DMS53 treated with DMSO at 0.1 percent for 48 hours (cell line): ENCODE results near the gene CAPRIN2.

Experiments used
- DNase-seq: peaks from one replicate; lab custom pipeline; 2025; ENCODE audit not compliant: unreplicated experiment; lab: John Stamatoyannopoulos, UW

Gene CAPRIN2

DNA sequence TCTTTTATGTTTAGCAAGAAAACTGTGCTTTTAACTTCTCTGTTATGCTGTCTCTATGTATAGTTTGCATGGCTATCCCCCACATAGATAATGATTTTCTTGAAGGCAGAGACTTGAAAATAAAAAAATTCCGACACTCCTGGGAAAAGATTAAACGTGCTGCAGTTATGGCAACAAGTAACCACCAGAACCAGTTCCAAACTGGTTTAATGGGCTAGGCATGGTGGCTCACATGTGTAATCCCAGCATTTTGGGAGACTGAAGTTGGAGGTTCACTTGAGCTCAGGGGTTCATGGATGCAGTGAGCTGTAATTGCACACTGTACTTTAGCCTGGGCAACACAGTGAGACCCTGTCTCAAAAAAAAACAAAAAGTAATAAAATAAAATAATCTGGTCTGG is 15.1 kb upstream of the CAPRIN2 start:
- no peak for DNase-seq

DNA sequence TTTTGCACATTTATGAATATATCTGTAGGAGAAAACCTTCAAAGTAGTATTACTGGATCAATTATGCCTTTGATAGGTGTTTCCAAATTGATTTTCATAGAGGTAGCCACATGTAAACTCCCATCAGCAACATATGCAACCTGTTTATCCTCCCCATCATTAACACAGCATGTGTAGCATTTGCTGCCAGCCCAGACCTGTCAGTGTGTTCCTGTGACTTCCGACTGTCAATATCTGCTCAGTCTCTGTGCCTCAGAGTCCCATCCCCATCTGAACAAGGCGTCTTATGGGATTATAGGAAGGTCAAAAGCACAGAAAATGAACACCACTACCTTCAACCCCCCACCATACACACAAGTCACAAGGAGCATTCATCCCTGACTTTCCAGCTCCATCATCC is 9.5 kb upstream of the CAPRIN2 start:
- no peak for DNase-seq

- DNase-seq = no peak
Observed at GRCh38 chr12:30763053-30763452, 8.3 kb upstream of the CAPRIN2 start.

GRCh38 chr12:30761730-30762129 is 7.0 kb upstream of the CAPRIN2 start:
- no peak for DNase-seq

DNA sequence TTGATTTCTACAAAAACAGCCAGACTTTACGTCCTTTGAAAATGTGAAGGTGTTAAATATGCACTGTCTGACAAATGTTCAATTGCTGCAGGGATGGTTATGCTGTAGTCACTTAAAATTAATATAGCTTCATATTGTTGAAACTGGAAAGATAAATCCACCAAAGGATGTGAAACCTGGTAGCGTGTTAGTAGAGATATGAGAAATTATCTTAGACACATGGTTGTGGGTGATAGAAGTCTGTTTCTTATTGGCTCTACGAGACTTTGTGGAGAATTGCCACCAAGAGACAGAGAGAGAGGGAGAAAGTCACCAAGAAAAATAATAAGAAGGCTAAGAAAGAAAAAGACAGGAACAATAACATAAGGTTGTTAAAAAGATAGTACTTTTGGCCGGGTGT is 2.6 kb upstream of the CAPRIN2 start:
- no peak for DNase-seq

DNA sequence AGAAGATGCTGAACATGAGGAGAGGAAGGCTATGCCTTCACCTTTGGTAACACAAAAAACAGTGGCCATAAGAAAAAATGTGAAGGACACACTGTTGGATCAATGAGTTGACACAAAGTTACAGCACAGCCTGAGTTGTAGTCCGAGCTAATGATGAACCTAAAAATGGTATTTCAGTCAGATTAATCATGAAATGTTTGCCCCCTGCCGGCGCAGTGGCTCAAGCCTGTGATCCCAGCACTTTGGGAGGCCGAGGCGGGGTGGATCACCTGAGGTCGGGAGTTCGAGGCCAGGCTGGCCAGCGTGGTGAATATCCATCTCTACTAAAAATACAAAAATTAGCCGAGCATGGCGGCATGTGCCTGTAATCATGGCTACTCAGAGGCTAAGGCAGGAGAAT is 1.3 kb upstream of the CAPRIN2 start:
- DNase-seq = no peak

- DNase-seq = no peak
Observed at GRCh38 chr12:30755395-30755762, 628 bp upstream of the CAPRIN2 start.

GRCh38 chr12:30754383-30754749 is 385 bp downstream of the CAPRIN2 start:
- no peak for DNase-seq

GRCh38 chr12:30753751-30754382 is 884 bp downstream of the CAPRIN2 start:
- peak; percentile 56 for DNase-seq

DNA sequence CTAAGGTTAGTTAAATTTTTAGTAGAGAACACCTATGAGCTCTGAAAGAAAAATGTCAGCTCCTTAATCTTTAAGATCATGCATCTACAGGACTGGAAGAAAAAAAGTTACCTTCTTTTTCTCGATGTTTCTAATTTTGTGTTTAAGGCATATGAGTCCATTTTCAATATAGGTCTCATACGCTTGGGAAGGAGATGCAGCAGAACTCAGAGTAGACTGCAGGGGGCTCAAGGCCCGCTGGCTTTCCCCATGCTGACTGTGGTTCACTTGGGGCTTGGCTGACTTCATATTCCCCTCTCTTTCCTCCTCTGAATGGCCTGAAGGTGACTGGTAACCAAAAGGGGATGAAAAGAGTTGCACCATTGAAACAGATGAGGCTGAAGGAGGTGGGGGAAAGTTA is 1.5 kb downstream of the CAPRIN2 start:
- no peak for DNase-seq

DNA sequence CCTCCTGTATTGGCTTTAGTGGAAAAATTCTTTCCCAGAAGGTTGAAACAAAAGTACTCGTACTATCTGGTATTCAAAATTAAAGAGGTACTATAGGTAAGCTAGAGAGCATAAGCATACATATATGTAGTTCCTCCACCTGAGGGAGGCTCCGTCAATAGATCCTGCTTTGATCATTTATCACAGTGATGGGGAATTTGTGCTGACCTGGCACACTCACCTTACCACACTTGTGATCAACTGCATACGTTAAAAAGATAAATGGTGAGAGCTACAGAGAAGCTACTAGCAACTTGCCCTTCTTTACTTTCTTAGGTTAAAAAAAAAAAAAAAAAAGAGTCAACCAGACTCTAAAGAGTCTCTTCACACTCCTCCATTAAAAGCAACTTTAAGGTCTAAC is 2.5 kb downstream of the CAPRIN2 start:
- DNase-seq = no peak

GRCh38 chr12:30748147-30748546 is 6.6 kb downstream of the CAPRIN2 start:
- no peak for DNase-seq

DNA sequence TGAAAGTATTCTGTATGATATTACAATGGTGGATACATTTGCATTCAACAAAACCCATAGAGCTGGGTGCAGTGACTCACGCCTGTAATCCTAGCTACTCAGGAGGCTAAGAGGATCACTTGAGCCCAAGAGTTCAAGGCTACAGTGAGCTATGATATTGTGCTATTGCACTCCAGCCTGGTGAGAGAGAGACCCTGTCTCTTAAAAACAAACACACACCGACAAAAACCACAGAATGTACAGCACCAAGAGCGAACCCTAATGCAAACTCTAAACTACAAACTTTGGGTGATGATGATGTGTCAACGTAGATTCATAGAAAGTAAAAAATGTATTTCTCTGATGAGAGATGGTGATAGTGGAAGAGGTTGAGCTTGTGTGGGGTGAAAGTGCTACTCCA is 8.6 kb downstream of the CAPRIN2 start:
- DNase-seq = no peak

- DNase-seq = no peak
Observed at GRCh38 chr12:30744321-30744720, 10.4 kb downstream of the CAPRIN2 start.

DNA sequence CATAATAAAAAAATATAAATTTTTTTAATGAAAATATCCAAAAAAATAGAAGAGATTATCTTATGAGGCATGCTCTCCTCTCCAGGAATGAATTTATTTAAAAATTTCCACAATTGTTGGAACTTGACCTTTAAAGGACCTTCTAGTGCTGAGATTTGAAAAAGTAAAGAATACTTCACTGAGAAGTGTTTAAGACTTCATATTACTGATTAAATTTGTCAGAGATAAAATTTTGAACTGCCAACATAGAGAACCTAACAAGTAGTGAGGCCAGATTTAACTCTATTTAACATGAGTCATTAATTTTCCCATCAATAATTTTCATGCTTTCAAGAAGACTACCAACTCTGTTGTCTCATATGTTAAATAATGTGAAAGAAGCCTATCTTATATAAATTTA is 14.5 kb downstream of the CAPRIN2 start:
- DNase-seq = no peak

GRCh38 chr12:30739020-30739419 is 15.7 kb downstream of the CAPRIN2 start:
- DNase-seq = no peak

DNA sequence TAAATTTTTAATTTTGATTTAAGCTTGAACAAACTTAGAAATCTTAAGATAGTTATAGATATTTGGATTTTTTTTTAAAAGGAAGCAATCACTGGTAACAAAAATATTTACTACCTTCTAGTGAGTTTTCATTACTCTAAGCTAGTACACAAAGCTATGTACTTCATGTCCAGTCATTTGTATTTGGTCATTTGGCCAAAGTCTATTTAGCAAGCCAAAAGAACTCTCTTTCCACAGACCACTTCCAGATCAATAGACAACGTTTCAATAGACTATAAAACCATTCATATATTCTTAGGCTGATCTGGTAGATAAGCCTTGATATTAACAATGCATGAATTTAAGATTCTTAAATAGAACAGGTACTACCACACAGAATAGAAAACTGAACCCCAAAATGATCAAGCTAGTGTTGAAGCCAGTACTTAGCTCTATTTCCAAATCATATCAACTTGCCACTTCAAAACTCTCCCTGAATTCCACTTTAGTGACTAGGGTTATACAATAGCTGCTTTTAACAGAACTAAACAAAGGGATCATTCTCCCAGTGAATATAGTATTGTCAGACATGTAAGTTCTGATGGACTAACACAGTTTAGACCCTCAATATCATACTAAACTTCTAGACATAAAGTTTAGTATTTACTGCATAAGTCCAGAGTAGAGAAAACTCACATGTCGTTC is 21.7 kb downstream of the CAPRIN2 start:
- DNase-seq = no peak

DNA sequence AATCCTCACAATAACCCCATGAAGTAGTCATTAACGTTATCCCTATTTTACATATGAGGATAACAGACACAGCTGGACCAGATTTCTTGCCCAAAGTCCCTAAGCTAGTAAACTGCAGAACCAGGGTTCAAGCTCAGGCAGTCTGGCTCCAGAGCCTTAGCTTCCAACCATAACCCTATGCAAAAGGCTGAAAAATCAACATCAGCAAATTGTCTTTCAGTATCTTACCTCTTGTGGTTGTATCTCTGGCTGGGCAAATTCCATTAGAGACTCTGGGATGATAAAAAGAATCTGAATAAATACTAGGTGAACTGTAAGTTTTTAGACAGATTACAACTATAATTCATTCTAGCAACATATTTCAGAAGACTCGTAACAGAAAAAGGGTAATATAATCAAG is 24.7 kb downstream of the CAPRIN2 start:
- no peak for DNase-seq

GRCh38 chr12:30729547-30729946 is 25.2 kb downstream of the CAPRIN2 start:
- no peak for DNase-seq

- no peak for DNase-seq
Observed at GRCh38 chr12:30726647-30727046, 28.1 kb downstream of the CAPRIN2 start.

DNA sequence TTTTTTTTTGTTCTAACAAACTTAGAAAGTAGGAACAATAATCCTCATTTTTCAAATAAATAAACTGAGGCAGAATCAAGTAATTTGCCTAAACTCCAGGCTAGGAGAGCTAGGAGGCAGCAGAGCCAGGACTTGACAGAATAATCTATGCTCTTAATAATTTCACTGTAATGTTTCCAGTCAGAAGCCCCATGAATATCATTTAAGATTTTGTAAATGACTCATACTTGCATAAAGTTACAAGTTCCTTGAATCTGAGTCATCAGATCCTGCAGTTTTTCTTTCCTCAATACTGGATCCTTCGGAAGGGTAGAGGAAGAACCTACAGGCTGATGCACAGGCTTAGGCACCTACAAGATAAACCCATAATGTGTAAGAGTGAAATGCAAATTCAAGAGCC is 29.0 kb downstream of the CAPRIN2 start:
- DNase-seq = no peak

DNA sequence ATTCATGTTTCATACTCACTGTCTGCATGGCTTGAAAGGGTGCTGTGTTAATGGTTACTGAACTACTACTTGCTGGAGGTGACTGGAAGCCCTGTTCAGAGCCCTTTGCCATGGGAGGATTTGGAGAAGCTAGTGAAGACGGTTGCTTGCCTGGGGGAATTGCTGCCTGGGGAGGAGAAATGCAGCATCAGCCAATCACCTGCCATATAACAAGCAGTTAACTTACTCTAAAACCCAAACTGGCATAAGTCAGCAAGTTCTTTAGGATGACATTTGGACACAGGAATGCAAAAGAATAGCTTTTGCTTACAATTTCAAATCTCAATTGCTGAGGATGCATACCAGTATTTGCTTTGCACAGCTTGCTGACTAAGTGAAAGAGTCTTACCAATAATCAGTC is 35.7 kb downstream of the CAPRIN2 start:
- DNase-seq = no peak
